Activated T-cell treated with anti-CD3 and anti-CD28 coated beads for 48 hours (primary cell): Measurements from ENCODE around the gene CHCHD3.
"Not testable (repeated sequence)": the region's sequence is repeated elsewhere in the genome, so short reads cannot be mapped to it uniquely, and the experiment has no call there.

Experiments
- DNase-seq: peaks from one replicate; pipeline ENCODE4 v3.0.0-alpha.2; 2020; ENCODE audit warnings: low read depth

CHCHD3 gene

GRCh38 chr7:132899833-132900232 lies 182.1 kb downstream of the CHCHD3 start:
- DNase-seq: no peak

GRCh38 chr7:132898641-132899175 lies 183.2 kb downstream of the CHCHD3 start:
- not testable (repeated sequence) for DNase-seq

- no peak for DNase-seq
Observed at GRCh38 chr7:132897093-132897687, 184.7 kb downstream of the CHCHD3 start.

- DNase-seq: no peak
Observed at GRCh38 chr7:132895231-132895630, 186.7 kb downstream of the CHCHD3 start.

- DNase-seq: no peak
Observed at GRCh38 chr7:132893560-132893959, 188.3 kb downstream of the CHCHD3 start.

- not testable (repeated sequence) for DNase-seq
Observed at GRCh38 chr7:132892744-132893143, 189.1 kb downstream of the CHCHD3 start.

GRCh38 chr7:132891554-132891953 lies 190.3 kb downstream of the CHCHD3 start:
- no peak for DNase-seq

GRCh38 chr7:132882714-132883428 lies 199.0 kb downstream of the CHCHD3 start:
- DNase-seq: peak; percentile 15

GRCh38 chr7:132881317-132881716 lies 200.6 kb downstream of the CHCHD3 start:
- DNase-seq: no peak

- DNase-seq: no peak
Observed at GRCh38 chr7:132879579-132879978, 202.3 kb downstream of the CHCHD3 start.

GRCh38 chr7:132878204-132878919 lies 203.5 kb downstream of the CHCHD3 start:
- no peak for DNase-seq

GRCh38 chr7:132877573-132877972 lies 204.3 kb downstream of the CHCHD3 start:
- DNase-seq: no peak

- DNase-seq: no peak
Observed at GRCh38 chr7:132876576-132876975, 205.3 kb downstream of the CHCHD3 start.

- no peak for DNase-seq
Observed at GRCh38 chr7:132872034-132872433, 209.9 kb downstream of the CHCHD3 start.

- DNase-seq: no peak
Observed at GRCh38 chr7:132871419-132871818, 210.5 kb downstream of the CHCHD3 start.

GRCh38 chr7:132869166-132869861 lies 212.6 kb downstream of the CHCHD3 start:
- DNase-seq: no peak

GRCh38 chr7:132866551-132866950 lies 215.3 kb downstream of the CHCHD3 start:
- no peak for DNase-seq

- no peak for DNase-seq
Observed at GRCh38 chr7:132866144-132866531, 215.8 kb downstream of the CHCHD3 start.

GRCh38 chr7:132865366-132866143 lies 216.3 kb downstream of the CHCHD3 start:
- no peak for DNase-seq

GRCh38 chr7:132861940-132862554 lies 219.8 kb downstream of the CHCHD3 start:
- DNase-seq: no peak

- no peak for DNase-seq
Observed at GRCh38 chr7:132861424-132861823, 220.5 kb downstream of the CHCHD3 start.
